ENCODE data around the gene GNPTAB.

GNPTAB gene

GRCh38 chr12:101733166-101733565 lies 97.6 kb downstream of the GNPTAB start:
- ATAC-seq (no peak), DNase-seq (no peak)
- H3K9me3 Mint-ChIP-seq = no peaks in the 10 kb centered on the region
- H3K4me3 Mint-ChIP-seq = no peak overlapping the region
- H3K4me1 Mint-ChIP-seq = no peaks in the 10 kb centered on the region
- no peak overlapping the region for H3K27ac Mint-ChIP-seq
- no peaks in the 10 kb centered on the region for H3K27me3 Mint-ChIP-seq
- H3K36me3 Mint-ChIP-seq (ENCODE audit: low read depth) = peaks cover 8% of the 10 kb centered on the region

GRCh38 chr12:101732318-101732717 lies 98.4 kb downstream of the GNPTAB start:
- DNase-seq = no peak
- peaks cover 8% of the 10 kb centered on the region for H3K36me3 Mint-ChIP-seq (ENCODE audit: low read depth)
- H3K27me3 Mint-ChIP-seq = no peaks in the 10 kb centered on the region
- ATAC-seq = no peak
- no peaks in the 10 kb centered on the region for H3K9me3 Mint-ChIP-seq
- no peak overlapping the region for H3K4me3 Mint-ChIP-seq
- H3K27ac Mint-ChIP-seq = no peak overlapping the region
- no peaks in the 10 kb centered on the region for H3K4me1 Mint-ChIP-seq

GRCh38 chr12:101729842-101730241 lies 100.9 kb downstream of the GNPTAB start:
- Mint-ChIP-seq H3K4me1 (no peaks in the 10 kb centered on the region), H3K4me3 (no peak overlapping the region), H3K9me3 (no peaks in the 10 kb centered on the region), H3K27ac (no peak overlapping the region), H3K36me3 (ENCODE audit: low read depth) (peaks cover 17% of the 10 kb centered on the region), H3K27me3 (no peaks in the 10 kb centered on the region)
- DNase-seq = no peak
- no peak for ATAC-seq

- Mint-ChIP-seq H3K27ac (no peak overlapping the region), H3K9me3 (no peaks in the 10 kb centered on the region), H3K4me3 (no peak overlapping the region), H3K36me3 (ENCODE audit: low read depth) (peaks cover 16% of the 10 kb centered on the region), H3K27me3 (no peaks in the 10 kb centered on the region), H3K4me1 (no peaks in the 10 kb centered on the region)
- ATAC-seq (no peak), DNase-seq (no peak)
Measured at GRCh38 chr12:101727098-101727497, 103.7 kb downstream of the GNPTAB start.

- no peak for ATAC-seq
Measured at GRCh38 chr12:101722392-101722791, 108.4 kb downstream of the GNPTAB start.

GRCh38 chr12:101720118-101720517 lies 110.6 kb downstream of the GNPTAB start:
- Mint-ChIP-seq H3K4me1 (no peaks in the 10 kb centered on the region), H3K27me3 (no peaks in the 10 kb centered on the region), H3K27ac (no peak overlapping the region), H3K9me3 (no peaks in the 10 kb centered on the region), H3K4me3 (no peak overlapping the region), H3K36me3 (ENCODE audit: low read depth) (peaks cover 6% of the 10 kb centered on the region)
- no peak for DNase-seq
- no peak for ATAC-seq

More at GRCh38 chr12:101722392-101722791, 108.4 kb downstream of the GNPTAB start:
- Mint-ChIP-seq H3K36me3 (ENCODE audit: low read depth) (peaks cover 12% of the 10 kb centered on the region), H3K27ac (no peak overlapping the region), H3K4me3 (no peak overlapping the region), H3K27me3 (no peaks in the 10 kb centered on the region), H3K9me3 (no peaks in the 10 kb centered on the region), H3K4me1 (no peaks in the 10 kb centered on the region)
- DNase-seq = no peak

- Mint-ChIP-seq H3K27ac (no peak overlapping the region), H3K27me3 (no peaks in the 10 kb centered on the region), H3K4me3 (no peak overlapping the region), H3K4me1 (no peaks in the 10 kb centered on the region), H3K36me3 (ENCODE audit: low read depth) (peaks cover 3% of the 10 kb centered on the region), H3K9me3 (no peaks in the 10 kb centered on the region)
- no peak for ATAC-seq
- no peak for DNase-seq
Measured at GRCh38 chr12:101719566-101719965, 111.2 kb downstream of the GNPTAB start.

GRCh38 chr12:101714877-101715444 lies 115.8 kb downstream of the GNPTAB start:
- no peaks in the 10 kb centered on the region for H3K27me3 Mint-ChIP-seq
- no peak for DNase-seq
- ATAC-seq = no peak
- peaks cover 2% of the 10 kb centered on the region for H3K36me3 Mint-ChIP-seq (ENCODE audit: low read depth)
- H3K4me1 Mint-ChIP-seq = peaks cover 3% of the 10 kb centered on the region
- no peak overlapping the region for H3K4me3 Mint-ChIP-seq
- H3K27ac Mint-ChIP-seq = no peak overlapping the region
- no peaks in the 10 kb centered on the region for H3K9me3 Mint-ChIP-seq

- Mint-ChIP-seq H3K27me3 (no peaks in the 10 kb centered on the region), H3K4me1 (peaks cover 11% of the 10 kb centered on the region), H3K27ac (no peak overlapping the region), H3K4me3 (no peak overlapping the region), H3K36me3 (ENCODE audit: low read depth) (peaks cover 2% of the 10 kb centered on the region), H3K9me3 (no peaks in the 10 kb centered on the region)
- ATAC-seq (no peak), DNase-seq (no peak)
Measured at GRCh38 chr12:101713930-101714329, 116.8 kb downstream of the GNPTAB start.

GRCh38 chr12:101713059-101713682 lies 117.6 kb downstream of the GNPTAB start:
- no peaks in the 10 kb centered on the region for H3K27me3 Mint-ChIP-seq
- no peaks in the 10 kb centered on the region for H3K36me3 Mint-ChIP-seq (ENCODE audit: low read depth)
- no peak overlapping the region for H3K27ac Mint-ChIP-seq
- H3K9me3 Mint-ChIP-seq = no peaks in the 10 kb centered on the region
- H3K4me3 Mint-ChIP-seq = no peak overlapping the region
- DNase-seq = no peak
- ATAC-seq = no peak
- peaks cover 12% of the 10 kb centered on the region for H3K4me1 Mint-ChIP-seq

GRCh38 chr12:101710288-101710687 lies 120.5 kb downstream of the GNPTAB start:
- no peak for ATAC-seq
- Mint-ChIP-seq H3K36me3 (ENCODE audit: low read depth) (no peaks in the 10 kb centered on the region), H3K4me1 (peaks cover 17% of the 10 kb centered on the region), H3K27ac (no peak overlapping the region), H3K9me3 (no peaks in the 10 kb centered on the region), H3K27me3 (no peaks in the 10 kb centered on the region), H3K4me3 (no peak overlapping the region)
- DNase-seq = no peak

GRCh38 chr12:101707131-101707782 lies 123.5 kb downstream of the GNPTAB start:
- peaks cover 23% of the 10 kb centered on the region for H3K4me1 Mint-ChIP-seq
- DNase-seq = no peak
- no peak for ATAC-seq
- H3K27me3 Mint-ChIP-seq = no peaks in the 10 kb centered on the region
- H3K36me3 Mint-ChIP-seq (ENCODE audit: low read depth) = no peaks in the 10 kb centered on the region
- no peaks in the 10 kb centered on the region for H3K9me3 Mint-ChIP-seq
- H3K27ac Mint-ChIP-seq = no peak overlapping the region
- H3K4me3 Mint-ChIP-seq = no peak overlapping the region

GRCh38 chr12:101706403-101706802 lies 124.4 kb downstream of the GNPTAB start:
- Mint-ChIP-seq H3K4me3 (no peak overlapping the region), H3K36me3 (ENCODE audit: low read depth) (no peaks in the 10 kb centered on the region), H3K4me1 (peaks cover 23% of the 10 kb centered on the region), H3K27ac (no peak overlapping the region), H3K27me3 (no peaks in the 10 kb centered on the region), H3K9me3 (no peaks in the 10 kb centered on the region)
- ATAC-seq (no peak), DNase-seq (no peak)

GRCh38 chr12:101703487-101703886 lies 127.3 kb downstream of the GNPTAB start:
- Mint-ChIP-seq H3K4me3 (no peak overlapping the region), H3K9me3 (no peaks in the 10 kb centered on the region), H3K36me3 (ENCODE audit: low read depth) (no peaks in the 10 kb centered on the region), H3K4me1 (peaks cover 25% of the 10 kb centered on the region), H3K27me3 (no peaks in the 10 kb centered on the region), H3K27ac (no peak overlapping the region)
- ATAC-seq (no peak), DNase-seq (no peak)

- DNase-seq (no peak), ATAC-seq (no peak)
- no peak overlapping the region for H3K27ac Mint-ChIP-seq
- peaks cover 31% of the 10 kb centered on the region for H3K4me1 Mint-ChIP-seq
- H3K9me3 Mint-ChIP-seq = no peaks in the 10 kb centered on the region
- H3K36me3 Mint-ChIP-seq (ENCODE audit: low read depth) = no peaks in the 10 kb centered on the region
- H3K27me3 Mint-ChIP-seq = no peaks in the 10 kb centered on the region
- no peak overlapping the region for H3K4me3 Mint-ChIP-seq
Measured at GRCh38 chr12:101700299-101700820, 130.4 kb downstream of the GNPTAB start.

Data from activated naive CD8-positive, alpha-beta T cell treated with anti-CD3 and anti-CD28 coated beads, Interleukin-2, amount 50 U/mL, for 24 hours (primary cell).